D341Med (cell line): ENCODE results near the gene USP34.

Experiments used
- DNase-seq: peaks from one replicate; pipeline ENCODE4 v3.0.0; 2012; ENCODE audit warnings: low spot score

The USP34 gene

GRCh38 chr2:61368687-61369665, 101.9 kb downstream of the USP34 start:
- no peak for DNase-seq

- DNase-seq = no peak
These were observed 103.7 kb downstream of the USP34 start for GRCh38 chr2:61367177-61367576.

- DNase-seq = no peak
These were observed 107.3 kb downstream of the USP34 start for GRCh38 chr2:61363580-61363979.

- DNase-seq = no peak
These were observed 108.0 kb downstream of the USP34 start for GRCh38 chr2:61362873-61363272.

GRCh38 chr2:61361068-61361467, 109.8 kb downstream of the USP34 start:
- no peak for DNase-seq

DNA sequence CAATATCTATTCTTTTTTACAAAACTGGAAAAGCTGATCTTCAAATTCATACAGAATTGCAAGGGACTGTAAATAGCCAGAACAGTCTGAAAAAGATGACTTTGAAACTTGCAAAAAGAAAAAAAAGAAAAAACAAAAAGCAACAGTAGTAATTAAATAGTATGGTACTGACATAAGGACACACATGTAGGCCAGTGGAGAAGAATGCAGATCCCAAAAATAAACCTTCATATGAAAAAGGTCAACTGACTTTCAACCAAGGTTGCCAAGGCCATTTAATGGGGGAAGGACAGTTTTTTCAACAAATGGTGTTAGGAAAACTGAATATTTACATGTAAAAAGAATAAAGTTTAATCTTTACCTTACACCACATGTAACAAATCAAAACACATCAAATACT, 111.8 kb downstream of the USP34 start:
- no peak for DNase-seq

DNA sequence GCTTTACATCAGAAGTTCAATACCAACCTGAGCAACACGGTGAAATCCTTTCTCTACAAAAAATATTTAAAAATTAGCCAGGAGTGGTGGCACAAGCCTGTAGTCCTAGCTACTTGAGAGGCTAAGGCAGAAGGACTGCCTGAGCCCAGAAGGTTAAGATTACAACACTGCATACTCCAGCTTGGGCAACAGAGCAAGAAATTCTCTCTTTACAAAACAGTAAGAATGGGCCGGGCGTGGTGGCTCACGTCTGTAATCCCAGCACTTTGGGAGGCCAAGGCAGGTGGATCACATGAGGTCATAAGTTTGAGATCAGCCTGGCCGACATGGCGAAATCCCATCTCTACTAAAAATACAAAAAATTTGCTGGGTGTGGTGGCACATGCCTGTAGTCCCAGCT, 113.2 kb downstream of the USP34 start:
- no peak for DNase-seq

- DNase-seq = no peak
These were observed 113.9 kb downstream of the USP34 start for GRCh38 chr2:61356958-61357350.

DNA sequence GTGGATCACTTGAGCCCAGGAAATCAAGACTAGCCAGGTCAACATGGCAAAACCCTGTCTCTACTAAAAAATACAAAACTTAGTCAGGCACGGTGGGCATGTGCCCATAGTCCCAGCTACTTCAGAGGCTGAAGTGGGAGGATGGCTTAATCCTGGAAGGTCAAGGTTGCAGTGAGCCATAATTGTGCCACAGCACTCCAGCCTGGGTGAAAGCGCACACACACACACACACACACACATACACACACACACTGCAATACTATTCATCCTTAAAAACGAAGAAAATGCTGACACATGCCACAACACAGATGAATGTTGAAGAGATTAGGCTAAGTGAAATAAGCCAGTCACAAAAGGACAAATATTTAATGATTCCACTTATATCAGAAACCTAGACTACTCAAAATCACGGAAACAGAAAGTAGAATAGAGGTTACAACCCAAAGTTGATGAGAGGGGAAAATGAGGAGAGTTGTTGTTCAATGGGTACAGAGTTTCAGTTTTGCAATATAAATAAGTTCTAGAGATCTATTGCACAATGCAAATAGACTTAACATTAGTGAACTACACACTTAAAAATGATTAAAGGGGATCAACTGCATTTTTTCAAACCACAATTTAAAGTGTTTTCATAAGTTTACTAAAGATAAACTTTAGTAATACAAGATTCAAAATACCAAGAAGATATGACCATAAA, 114.5 kb downstream of the USP34 start:
- DNase-seq = no peak

DNA sequence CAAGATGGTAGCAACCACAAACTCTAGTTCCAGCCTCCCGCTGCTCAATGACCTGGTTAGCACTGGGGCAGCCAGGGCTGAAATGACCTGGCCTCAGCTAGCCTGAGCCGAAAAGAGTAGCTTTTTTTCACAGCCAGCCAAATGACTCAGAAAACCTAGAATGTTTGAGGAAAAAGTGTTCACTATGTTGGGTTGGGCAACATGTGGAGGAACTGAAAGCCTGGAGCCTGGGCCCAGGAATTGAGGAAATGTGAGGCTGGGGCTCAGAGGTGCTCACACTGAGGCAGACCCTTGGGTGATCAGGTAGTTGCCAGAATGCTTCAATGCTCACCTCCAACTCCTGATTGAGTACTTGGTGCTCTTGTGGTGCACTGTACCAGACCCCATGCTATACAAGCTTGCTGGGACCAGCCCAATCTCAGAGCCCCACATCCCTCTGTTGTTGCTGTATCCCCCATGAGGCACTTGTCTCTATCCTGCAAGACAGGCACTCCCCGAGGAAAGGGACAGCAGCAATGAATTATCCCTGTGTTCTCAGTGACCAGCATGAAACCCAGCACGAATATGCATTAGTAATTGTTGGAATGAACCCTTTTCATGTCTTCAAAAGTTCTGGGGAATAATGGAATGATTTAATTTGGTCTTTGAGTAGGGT, 116.2 kb downstream of the USP34 start:
- DNase-seq = no peak

- no peak for DNase-seq
These were observed 117.0 kb downstream of the USP34 start for GRCh38 chr2:61353909-61354308.

DNA sequence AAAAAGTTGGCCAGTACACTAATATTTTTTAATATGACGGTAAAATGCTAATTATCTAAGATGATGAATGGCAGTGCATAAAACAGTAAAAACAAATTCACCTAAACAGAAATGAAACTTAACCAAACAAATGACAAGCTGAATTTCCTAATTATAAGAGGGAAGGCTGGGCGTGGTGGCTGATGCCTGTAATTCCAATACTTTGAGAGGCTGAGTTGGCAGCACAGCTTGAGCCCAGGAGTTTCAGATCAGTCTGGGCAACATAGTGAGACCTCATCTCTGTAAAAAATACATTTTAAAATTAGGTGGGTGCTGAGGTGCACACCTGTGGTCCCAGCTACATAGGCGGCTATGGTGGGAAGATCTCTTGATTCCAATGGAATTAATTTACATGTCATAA, 120.1 kb downstream of the USP34 start:
- DNase-seq = no peak

DNA sequence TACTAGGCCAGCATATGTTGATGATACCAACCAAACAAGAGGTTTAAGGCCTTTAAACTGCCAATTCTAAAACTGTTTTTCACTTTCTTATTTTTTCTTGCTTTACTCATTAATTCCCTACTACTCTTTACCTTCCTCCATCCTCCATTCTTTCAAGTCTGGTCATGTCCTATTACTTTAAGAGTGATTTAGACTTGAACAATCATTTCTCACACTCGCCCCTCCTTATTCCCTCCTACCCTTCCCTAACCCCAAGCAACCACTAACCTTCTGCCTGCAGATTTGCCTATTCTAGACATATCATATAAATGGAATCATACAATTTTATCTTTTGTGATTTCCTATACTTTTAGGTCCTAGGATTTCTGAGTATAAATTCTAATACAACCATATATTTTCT, 127.7 kb downstream of the USP34 start:
- DNase-seq = no peak

DNA sequence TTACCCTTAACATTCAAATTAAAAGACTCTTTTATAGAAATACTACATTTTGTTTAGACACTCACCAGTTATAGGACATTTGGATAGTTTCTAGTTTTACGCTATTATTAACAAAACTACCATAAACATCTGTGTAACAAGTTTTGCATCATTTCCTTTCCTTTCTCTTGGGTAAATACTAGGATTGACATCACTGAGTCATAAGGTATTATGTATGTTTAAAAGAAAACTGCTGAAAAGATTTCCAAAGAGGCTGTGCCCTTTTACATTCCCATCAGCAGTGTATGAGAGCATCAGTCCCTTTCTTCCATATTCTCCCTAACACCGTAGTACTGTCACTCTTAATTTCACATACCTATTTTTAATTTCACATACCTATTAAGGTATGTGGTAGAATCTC, 130.6 kb downstream of the USP34 start:
- no peak for DNase-seq

DNA sequence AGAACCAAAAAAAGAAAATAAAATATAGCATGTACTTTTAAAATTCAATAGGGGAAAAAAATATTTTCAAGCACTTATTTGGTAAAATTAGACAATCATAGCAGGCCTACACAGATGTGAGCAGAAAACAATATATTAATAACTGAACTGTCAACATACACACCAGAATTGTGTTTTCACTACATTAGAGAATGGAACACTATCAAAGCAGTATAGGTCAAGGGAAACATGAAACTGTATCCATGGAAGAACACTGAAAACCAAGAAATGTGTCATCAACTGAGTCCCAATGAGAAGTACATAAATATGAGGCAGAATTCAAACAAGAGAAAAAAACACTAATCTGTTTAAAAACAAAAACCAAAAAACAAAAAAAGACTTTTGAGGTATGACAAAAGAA, 132.4 kb downstream of the USP34 start:
- DNase-seq = no peak

DNA sequence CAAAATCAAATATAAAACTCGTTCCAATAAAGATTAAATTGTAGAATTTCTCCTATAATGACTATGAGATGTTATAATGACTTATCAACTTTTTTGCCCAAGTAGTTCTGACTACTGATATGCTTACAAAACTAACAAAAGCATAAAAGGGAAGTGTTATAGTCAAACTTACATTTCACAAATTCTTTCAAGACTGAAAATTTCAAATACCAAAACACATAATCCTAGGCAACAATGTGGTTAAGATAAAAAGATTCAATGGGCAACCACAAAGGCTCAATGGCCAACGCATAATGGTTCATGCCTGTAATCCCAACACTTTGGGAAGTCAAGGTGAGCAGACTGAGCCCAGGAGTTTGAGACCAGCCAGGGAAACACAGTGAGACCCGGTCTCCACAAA, 135.7 kb downstream of the USP34 start:
- no peak for DNase-seq

DNA sequence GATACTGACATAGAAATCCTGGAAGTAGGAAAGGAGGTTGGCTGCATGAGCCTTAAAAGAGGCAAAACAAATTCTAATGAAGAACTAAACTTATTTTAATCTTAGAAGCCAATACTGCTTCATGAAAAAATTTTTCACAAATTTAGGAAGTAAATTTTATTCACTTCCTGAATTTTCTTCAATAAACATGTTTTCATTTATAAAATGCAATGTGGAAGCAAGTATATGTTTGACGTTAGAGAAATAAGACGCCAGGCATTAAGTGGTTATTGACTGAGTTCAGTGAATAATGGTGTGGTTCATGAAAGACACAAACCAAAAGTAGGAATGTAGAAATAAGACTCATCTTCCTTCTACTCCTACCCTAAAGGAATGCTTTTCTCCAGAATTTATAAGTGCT, 136.4 kb downstream of the USP34 start:
- no peak for DNase-seq

DNA sequence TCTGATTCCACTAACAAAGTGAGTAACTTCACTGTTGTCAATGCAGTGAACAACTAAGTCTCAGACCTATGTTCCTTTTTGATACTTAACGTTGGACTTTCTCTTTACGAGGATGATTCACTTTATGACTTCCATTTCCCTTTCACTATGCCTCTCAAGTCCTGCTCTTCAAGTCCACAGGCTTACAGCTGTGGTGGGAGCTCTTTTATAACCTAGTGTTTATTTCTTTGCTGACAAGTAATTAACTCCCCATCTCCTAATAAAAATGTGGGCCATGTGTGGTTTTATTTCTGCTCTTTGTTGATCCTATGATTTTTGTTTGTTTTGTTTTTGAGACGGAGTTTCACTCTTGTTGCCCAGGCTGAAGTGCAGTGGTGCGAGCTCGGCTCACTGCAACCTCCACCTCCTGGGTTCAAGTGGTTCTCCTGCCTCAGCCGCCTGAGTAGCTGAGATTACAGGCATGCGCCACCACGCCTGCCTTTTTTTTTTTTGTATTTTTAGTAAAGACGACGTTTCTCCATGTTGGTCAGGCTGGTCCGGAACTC, 142.1 kb downstream of the USP34 start:
- no peak for DNase-seq

DNA sequence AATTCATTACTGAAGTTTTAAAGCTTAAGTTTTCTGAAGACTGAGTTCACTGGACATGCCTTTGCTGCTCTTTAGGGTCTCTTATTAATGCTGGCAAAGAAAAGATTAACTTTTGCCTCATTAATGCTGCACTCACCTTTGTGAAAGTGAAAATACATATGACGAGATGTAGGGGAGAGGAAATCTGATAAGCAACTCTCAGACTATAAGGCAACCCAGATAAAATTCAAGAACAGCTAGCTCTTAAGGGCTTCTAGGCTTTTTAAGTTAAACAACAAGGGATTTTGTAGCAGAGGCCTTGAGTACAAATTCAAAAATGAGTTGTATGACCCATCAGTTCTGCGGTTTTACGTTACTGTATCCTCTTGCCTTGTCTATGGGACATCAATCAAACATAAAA, 143.7 kb downstream of the USP34 start:
- DNase-seq = no peak

DNA sequence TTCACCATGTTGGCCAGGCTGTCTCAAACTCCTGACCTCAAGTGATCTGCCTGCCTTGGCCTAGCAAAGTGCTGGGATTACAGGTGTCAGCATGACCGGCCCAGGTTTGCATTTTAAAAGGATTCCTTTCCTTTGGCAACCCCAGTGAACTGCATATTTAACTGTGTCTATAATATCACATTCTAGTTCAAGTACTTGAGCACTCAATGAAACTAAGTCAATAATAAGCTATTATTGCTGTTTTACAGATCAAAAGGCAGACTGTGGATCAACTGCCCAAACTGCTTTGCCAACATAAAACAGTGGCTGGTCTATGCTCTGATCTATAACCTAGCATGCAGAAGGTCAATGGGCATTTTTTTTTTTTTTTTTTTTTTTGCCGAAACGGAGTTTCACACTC, 144.5 kb downstream of the USP34 start:
- no peak for DNase-seq

- DNase-seq = no peak
These were observed 150.7 kb downstream of the USP34 start for GRCh38 chr2:61320181-61320580.

DNA sequence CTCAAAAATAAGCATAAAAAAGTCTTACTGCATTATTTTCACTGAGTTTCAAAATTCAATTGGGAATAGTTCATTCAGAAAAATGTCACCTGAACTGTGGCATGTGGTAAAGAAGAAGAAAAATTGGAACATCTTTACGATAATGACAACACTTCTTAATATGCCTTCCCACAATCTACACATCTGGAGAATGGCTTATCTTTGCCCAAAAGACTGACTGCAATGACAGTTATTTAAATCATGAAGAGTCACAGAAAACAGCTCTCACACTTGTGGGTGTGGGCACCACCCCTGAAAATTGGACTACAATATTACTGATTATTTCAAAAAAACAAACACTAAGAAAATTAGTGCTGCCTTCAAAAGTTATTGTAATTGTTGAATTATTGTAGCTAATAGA, 152.3 kb downstream of the USP34 start:
- DNase-seq = no peak

- DNase-seq = no peak
These were observed 174.9 kb downstream of the USP34 start for GRCh38 chr2:61295981-61296380.
